Activated naive CD8-positive, alpha-beta T cell treated with anti-CD3 and anti-CD28 coated beads, Interleukin-2, amount 50 U/mL, for 24 hours (primary cell): ENCODE results near the gene KIF1B.
A peak's percentile ranks its signal among the peaks of the same experiment; 100 is the strongest.
"Not testable (repeated sequence)": the region's sequence is repeated elsewhere in the genome, so short reads cannot be mapped to it uniquely, and the experiment has no call there.

Experiments
- ATAC-seq: fragments of 150-1000 bp; cut with Tn5 transposase; one replicate; pipeline ENCODE4 v1.10.0; 2021
- DNase-seq: peaks from one replicate; pipeline ENCODE4 v3.0.0; 2021
- H3K27ac Mint-ChIP-seq: one replicate; pipeline ENCODE4 v1.8.0; 2021; ENCODE audit warnings: mild to moderate bottlenecking, mixed read lengths
- H3K27me3 Mint-ChIP-seq: one replicate; pipeline ENCODE4 v1.8.0; 2021; ENCODE audit warnings: mixed read lengths
- H3K36me3 Mint-ChIP-seq: one replicate; pipeline ENCODE4 v1.8.0; 2021; ENCODE audit warnings: low read depth, mixed read lengths
- H3K4me1 Mint-ChIP-seq: one replicate; pipeline ENCODE4 v1.8.0; 2021; ENCODE audit warnings: mixed read lengths
- H3K4me3 Mint-ChIP-seq: one replicate; pipeline ENCODE4 v1.8.0; 2021; ENCODE audit warnings: mild to moderate bottlenecking, moderate library complexity, mixed read lengths
- H3K9me3 Mint-ChIP-seq: one replicate; pipeline ENCODE4 v1.8.0; 2021; ENCODE audit warnings: mixed read lengths

KIF1B gene

GRCh38 chr1:10242135-10242534 lies 31.8 kb downstream of the KIF1B start:
- Mint-ChIP-seq H3K9me3 (no peaks in the 10 kb centered on the region), H3K4me1 (peaks cover 8% of the 10 kb centered on the region), H3K4me3 (no peak overlapping the region), H3K27me3 (no peaks in the 10 kb centered on the region), H3K36me3 (no peaks in the 10 kb centered on the region), H3K27ac (no peak overlapping the region)
- ATAC-seq = no peak
- no peak for DNase-seq

- H3K9me3 Mint-ChIP-seq = no peaks in the 10 kb centered on the region
- DNase-seq = no peak
- ATAC-seq = no peak
- H3K27ac Mint-ChIP-seq = no peak overlapping the region
- no peak overlapping the region for H3K4me3 Mint-ChIP-seq
- H3K36me3 Mint-ChIP-seq = no peaks in the 10 kb centered on the region
- peaks cover 3% of the 10 kb centered on the region for H3K4me1 Mint-ChIP-seq
- H3K27me3 Mint-ChIP-seq = no peaks in the 10 kb centered on the region
These were observed 32.4 kb downstream of the KIF1B start for GRCh38 chr1:10242811-10243210.

GRCh38 chr1:10245674-10246073 lies 35.3 kb downstream of the KIF1B start:
- no peak for ATAC-seq

GRCh38 chr1:10249808-10250457 lies 39.6 kb downstream of the KIF1B start:
- ATAC-seq (no peak), DNase-seq (no peak)
- Mint-ChIP-seq H3K27ac (no peak overlapping the region), H3K4me1 (peaks cover 15% of the 10 kb centered on the region), H3K27me3 (no peaks in the 10 kb centered on the region), H3K36me3 (peaks cover 3% of the 10 kb centered on the region), H3K9me3 (no peaks in the 10 kb centered on the region), H3K4me3 (no peak overlapping the region)

More at GRCh38 chr1:10245674-10246073, 35.3 kb downstream of the KIF1B start:
- Mint-ChIP-seq H3K4me3 (no peak overlapping the region), H3K27ac (no peak overlapping the region), H3K9me3 (no peaks in the 10 kb centered on the region), H3K27me3 (no peaks in the 10 kb centered on the region), H3K4me1 (peaks cover 3% of the 10 kb centered on the region), H3K36me3 (peaks cover 3% of the 10 kb centered on the region)
- DNase-seq = no peak

GRCh38 chr1:10250663-10251062 lies 40.3 kb downstream of the KIF1B start:
- Mint-ChIP-seq H3K9me3 (no peaks in the 10 kb centered on the region), H3K36me3 (peaks cover 3% of the 10 kb centered on the region), H3K27ac (no peak overlapping the region), H3K27me3 (no peaks in the 10 kb centered on the region), H3K4me1 (peaks cover 15% of the 10 kb centered on the region), H3K4me3 (no peak overlapping the region)
- DNase-seq = no peak
- ATAC-seq = no peak

GRCh38 chr1:10251325-10252108 lies 41.1 kb downstream of the KIF1B start:
- ATAC-seq = peak; percentile 77
- not testable (repeated sequence) for H3K27ac Mint-ChIP-seq, H3K27me3 Mint-ChIP-seq, DNase-seq, H3K36me3 Mint-ChIP-seq, H3K9me3 Mint-ChIP-seq, H3K4me3 Mint-ChIP-seq
- peaks cover 15% of the 10 kb centered on the region for H3K4me1 Mint-ChIP-seq

- no peak for DNase-seq
- H3K27me3 Mint-ChIP-seq = no peaks in the 10 kb centered on the region
- H3K4me3 Mint-ChIP-seq = no peak overlapping the region
- no peaks in the 10 kb centered on the region for H3K9me3 Mint-ChIP-seq
- H3K27ac Mint-ChIP-seq = no peak overlapping the region
- peaks cover 3% of the 10 kb centered on the region for H3K36me3 Mint-ChIP-seq
- no peak for ATAC-seq
- H3K4me1 Mint-ChIP-seq = peaks cover 15% of the 10 kb centered on the region
These were observed 42.1 kb downstream of the KIF1B start for GRCh38 chr1:10252508-10252907.

- no peaks in the 10 kb centered on the region for H3K9me3 Mint-ChIP-seq
- ATAC-seq = no peak
- no peak for DNase-seq
- peaks cover 15% of the 10 kb centered on the region for H3K4me1 Mint-ChIP-seq
- no peak overlapping the region for H3K4me3 Mint-ChIP-seq
- H3K36me3 Mint-ChIP-seq = peaks cover 3% of the 10 kb centered on the region
- no peaks in the 10 kb centered on the region for H3K27me3 Mint-ChIP-seq
- no peak overlapping the region for H3K27ac Mint-ChIP-seq
These were observed 42.8 kb downstream of the KIF1B start for GRCh38 chr1:10253149-10253548.

- Mint-ChIP-seq H3K36me3 (peaks cover 3% of the 10 kb centered on the region), H3K9me3 (no peaks in the 10 kb centered on the region), H3K27me3 (no peaks in the 10 kb centered on the region), H3K27ac (no peak overlapping the region), H3K4me3 (no peak overlapping the region), H3K4me1 (peaks cover 15% of the 10 kb centered on the region)
- DNase-seq (no peak), ATAC-seq (no peak)
These were observed 43.4 kb downstream of the KIF1B start for GRCh38 chr1:10253755-10254154.

- Mint-ChIP-seq H3K27me3 (no peaks in the 10 kb centered on the region), H3K9me3 (no peaks in the 10 kb centered on the region), H3K4me3 (no peak overlapping the region), H3K4me1 (peaks cover 7% of the 10 kb centered on the region), H3K36me3 (peaks cover 12% of the 10 kb centered on the region), H3K27ac (no peak overlapping the region)
- no peak for DNase-seq
- ATAC-seq = no peak
These were observed 47.5 kb downstream of the KIF1B start for GRCh38 chr1:10257851-10258250.

- H3K4me3 Mint-ChIP-seq, H3K27ac Mint-ChIP-seq, H3K27me3 Mint-ChIP-seq, ATAC-seq, DNase-seq, H3K9me3 Mint-ChIP-seq, H3K4me1 Mint-ChIP-seq: not testable (repeated sequence)
- peaks cover 20% of the 10 kb centered on the region for H3K36me3 Mint-ChIP-seq
These were observed 49.2 kb downstream of the KIF1B start for GRCh38 chr1:10259547-10259946.

- H3K9me3 Mint-ChIP-seq = no peaks in the 10 kb centered on the region
- no peak for DNase-seq
- H3K4me1 Mint-ChIP-seq = no peaks in the 10 kb centered on the region
- no peak overlapping the region for H3K4me3 Mint-ChIP-seq
- no peaks in the 10 kb centered on the region for H3K27me3 Mint-ChIP-seq
- no peak for ATAC-seq
- H3K27ac Mint-ChIP-seq = no peak overlapping the region
- H3K36me3 Mint-ChIP-seq = peaks cover 19% of the 10 kb centered on the region
These were observed 53.2 kb downstream of the KIF1B start for GRCh38 chr1:10263450-10264082.

- no peaks in the 10 kb centered on the region for H3K9me3 Mint-ChIP-seq
- no peaks in the 10 kb centered on the region for H3K4me1 Mint-ChIP-seq
- H3K36me3 Mint-ChIP-seq = peaks cover 16% of the 10 kb centered on the region
- H3K27me3 Mint-ChIP-seq = no peaks in the 10 kb centered on the region
- ATAC-seq = no peak
- DNase-seq = no peak
- H3K4me3 Mint-ChIP-seq = no peak overlapping the region
- no peak overlapping the region for H3K27ac Mint-ChIP-seq
These were observed 54.7 kb downstream of the KIF1B start for GRCh38 chr1:10265027-10265426.

GRCh38 chr1:10265900-10266299 lies 55.5 kb downstream of the KIF1B start:
- DNase-seq (no peak), ATAC-seq (no peak)
- H3K9me3 Mint-ChIP-seq = no peaks in the 10 kb centered on the region
- no peaks in the 10 kb centered on the region for H3K27me3 Mint-ChIP-seq
- no peak overlapping the region for H3K4me3 Mint-ChIP-seq
- no peak overlapping the region for H3K27ac Mint-ChIP-seq
- no peaks in the 10 kb centered on the region for H3K4me1 Mint-ChIP-seq
- H3K36me3 Mint-ChIP-seq = peaks cover 16% of the 10 kb centered on the region

GRCh38 chr1:10267319-10267718 lies 56.9 kb downstream of the KIF1B start:
- H3K4me1 Mint-ChIP-seq = no peaks in the 10 kb centered on the region
- H3K27ac Mint-ChIP-seq = no peak overlapping the region
- peaks cover 17% of the 10 kb centered on the region for H3K36me3 Mint-ChIP-seq
- H3K4me3 Mint-ChIP-seq = no peak overlapping the region
- no peaks in the 10 kb centered on the region for H3K27me3 Mint-ChIP-seq
- ATAC-seq (no peak), DNase-seq (no peak)
- H3K9me3 Mint-ChIP-seq = no peaks in the 10 kb centered on the region
